ENCODE measurements around the gene ARHGAP26. TPM values are rescaled to one million over a fixed set of nuclear protein-coding genes. Genes with fewer than 3 reads are reported as not detected.

Gene ARHGAP26
- total RNA-seq, 1 experiment from 2014 or later: 34.5 TPM

GRCh38 chr5:143177263-143177983 is 407.2 kb downstream of the ARHGAP26 start:
- ChIA-PET CTCF (no interaction called here), POLR2A (no interaction called here), RAD21 (ENCODE audit: low non-redundant PET in 1 of 2, low total read pairs in 2 of 2, uncharacterized antibody in 2 of 2, unreplicated experiment in 2 of 2) (interaction anchor here (0.6 to 0.7 kb wide), 2 partner anchors 227 to 248 kb away, joined by 4 to 5 read pairs; no protein-coding TSS in a partner anchor)
- Histone ChIP-seq H4K20me1 (ENCODE audit: insufficient read depth) (no peaks in the 10 kb centered on the region), H3K9me3 (ENCODE audit: control insufficient read depth in 1 of 2, insufficient read depth in 1 of 2, low read depth in 1 of 2, low read length in 2 of 2) (no peaks in the 10 kb centered on the region), H3K79me2 (ENCODE audit: insufficient read depth, low read length) (no peaks in the 10 kb centered on the region), H3K36me3 (ENCODE audit: control insufficient read depth in 1 of 2, insufficient read depth in 2 of 2, low read length in 2 of 2) (no peaks in the 10 kb centered on the region), H3K9ac (ENCODE audit: low read length) (no peak overlapping the region), H3K9me2 (ENCODE audit: insufficient read depth) (no peaks in the 10 kb centered on the region), H3K4me3 (replicated peaks in 1 of 2; ENCODE audit: low read depth in 1 of 2, low read length in 2 of 2) (no peak overlapping the region), H2AFZ (ENCODE audit: low read depth, low read length, poor library complexity, severe bottlenecking) (no peak overlapping the region), H3K4me1 (ENCODE audit: control insufficient read depth in 1 of 2, insufficient read depth in 2 of 2, low read length in 2 of 2) (no peaks in the 10 kb centered on the region), H3K4me2 (ENCODE audit: low read length) (no peak overlapping the region), H3K27ac (ENCODE audit: low read depth, low read length) (no peak overlapping the region), H3K27me3 (ENCODE audit: insufficient read depth, low read length) (no peaks in the 10 kb centered on the region)
- no TSS peak for BruUV-seq (replicated peaks)
- intact Hi-C loops (cut with micrococcal nuclease): no loop called here
- DNase-seq (ENCODE audit: low read depth, low spot score) (no peak), ATAC-seq (no peak)
- TF ChIP-seq POLR2A (IDR thresholded peaks at IDR 0.05; ENCODE audit: borderline replicate concordance, extremely low read depth, insufficient read depth, insufficient read length): no peak

GRCh38 chr5:143179126-143179740 is 409.1 kb downstream of the ARHGAP26 start:
- no peak for TF ChIP-seq ATF3 (IDR thresholded peaks at IDR 0.05)
- TF ChIP-seq POLR2AphosphoS5 (IDR thresholded peaks at IDR 0.05; ENCODE audit: low read depth, low read length): no peak
- no peak for TF ChIP-seq TCF7L2 (IDR thresholded peaks at IDR 0.05; ENCODE audit: borderline replicate concordance, extremely low read depth, insufficient read depth, insufficient read length)
- no peak for TF ChIP-seq SIN3A (IDR thresholded peaks at IDR 0.05; ENCODE audit: low read depth)
- no peak for TF ChIP-seq FOSL1 (IDR thresholded peaks at IDR 0.05; ENCODE audit: low read depth)
- no peak for TF ChIP-seq CBX3 (IDR thresholded peaks at IDR 0.05; ENCODE audit: low read depth)
- TF ChIP-seq EZH2 (IDR thresholded peaks at IDR 0.05): no peak
- TF ChIP-seq SP1 (IDR thresholded peaks at IDR 0.05; ENCODE audit: low read depth): no peak
- no peak for TF ChIP-seq ZBTB33 (IDR thresholded peaks at IDR 0.05; ENCODE audit: extremely low read depth, insufficient replicate concordance, low read length)
- no peak for TF ChIP-seq EGR1 (IDR thresholded peaks at IDR 0.05; ENCODE audit: low read depth)
- TF ChIP-seq YY1 (IDR thresholded peaks at IDR 0.05; ENCODE audit: extremely low read depth, insufficient replicate concordance, low read depth, low read length): no peak
- Histone ChIP-seq H3K9ac (ENCODE audit: low read length) (no peak overlapping the region), H3K79me2 (ENCODE audit: insufficient read depth, low read length) (no peaks in the 10 kb centered on the region), H4K20me1 (ENCODE audit: insufficient read depth) (no peaks in the 10 kb centered on the region), H3K27me3 (ENCODE audit: insufficient read depth, low read length) (no peaks in the 10 kb centered on the region), H3K9me3 (ENCODE audit: control insufficient read depth in 1 of 2, insufficient read depth in 1 of 2, low read depth in 1 of 2, low read length in 2 of 2) (no peaks in the 10 kb centered on the region), H3K27ac (ENCODE audit: low read depth, low read length) (no peak overlapping the region), H2AFZ (ENCODE audit: low read depth, low read length, poor library complexity, severe bottlenecking) (no peak overlapping the region), H3K9me2 (ENCODE audit: insufficient read depth) (no peaks in the 10 kb centered on the region), H3K4me2 (ENCODE audit: low read length) (no peak overlapping the region), H3K4me3 (replicated peaks in 1 of 2; ENCODE audit: low read depth in 1 of 2, low read length in 2 of 2) (no peak overlapping the region), H3K4me1 (ENCODE audit: control insufficient read depth in 1 of 2, insufficient read depth in 2 of 2, low read length in 2 of 2) (no peaks in the 10 kb centered on the region), H3K36me3 (ENCODE audit: control insufficient read depth in 1 of 2, insufficient read depth in 2 of 2, low read length in 2 of 2) (no peaks in the 10 kb centered on the region)
- ATAC-seq (no peak), DNase-seq (ENCODE audit: low read depth, low spot score) (no peak)
- CTCF ChIA-PET: no interaction called here
- RAD21 ChIA-PET (ENCODE audit: low non-redundant PET in 1 of 2, low total read pairs in 2 of 2, uncharacterized antibody in 2 of 2, unreplicated experiment in 2 of 2): no interaction called here
- POLR2A ChIA-PET: no interaction called here
- intact Hi-C loops (cut with micrococcal nuclease): no loop called here
- BruUV-seq (replicated peaks): no TSS peak
